Activated naive CD4-positive, alpha-beta T cell treated with anti-CD3 and anti-CD28 coated beads for 36 hours (primary cell): ENCODE measurements around the gene ITIH2. TPM values are rescaled to one million over a fixed set of nuclear protein-coding genes. Genes with fewer than 3 reads are reported as not detected.
"Not testable (repeated sequence)": the region's sequence is repeated elsewhere in the genome, so short reads cannot be mapped to it uniquely, and the experiment has no call there.

Experiments used
- CTCF ChIA-PET: fragments of 350-600 bp; sonication (Branson Sonifier 250); formaldehyde crosslinking; loops from one replicate; lab custom pipeline; 2021; ENCODE audit warnings: antibody characterized with exemption; lab: Charles Lee
- DNase-seq: peaks from one replicate; pipeline ENCODE4 v3.0.0-alpha.2; 2020
- H3K27ac Mint-ChIP-seq: one replicate; pipeline ENCODE4 v1.8.0; 2021; ENCODE audit warnings: mild to moderate bottlenecking, mixed read lengths
- H3K27me3 Mint-ChIP-seq: one replicate; pipeline ENCODE4 v1.8.0; 2021; ENCODE audit warnings: low read depth, mixed read lengths
- H3K36me3 Mint-ChIP-seq: one replicate; pipeline ENCODE4 v1.8.0; 2021; ENCODE audit warnings: low read depth, mixed read lengths
- H3K4me1 Mint-ChIP-seq: one replicate; pipeline ENCODE4 v1.8.0; 2021; ENCODE audit warnings: low read depth, mixed read lengths
- H3K4me3 Mint-ChIP-seq: one replicate; pipeline ENCODE4 v1.8.0; 2021; ENCODE audit warnings: mild to moderate bottlenecking, moderate library complexity, mixed read lengths
- H3K9me3 Mint-ChIP-seq: one replicate; pipeline ENCODE4 v1.8.0; 2021; ENCODE audit warnings: mixed read lengths
- intact Hi-C: fragments of 100-400 bp; cut with micrococcal nuclease; formaldehyde crosslinking; loops from one replicate; pipeline ENCODE4 v1.15.1; 2023
- total RNA-seq, 2 experiments: library from RNA; stranded (reverse); gene quantifications; one replicate each; pipeline ENCODE4 v1.2.3, GENCODE V29; 2021

Gene ITIH2
- total RNA-seq = not detected

- H3K36me3 Mint-ChIP-seq = no peaks in the 10 kb centered on the region
- H3K9me3 Mint-ChIP-seq = no peaks in the 10 kb centered on the region
- DNase-seq = no peak
- H3K27me3 Mint-ChIP-seq = peaks cover 28% of the 10 kb centered on the region
- CTCF ChIA-PET = no interaction called here
- no peak within 1 kb of the TSS for H3K4me3 Mint-ChIP-seq
- no peak within 1 kb of the TSS for H3K27ac Mint-ChIP-seq
- intact Hi-C loops = no loop called here
- no peaks in the 10 kb centered on the region for H3K4me1 Mint-ChIP-seq
These were observed at the start of gene ITIH2 for GRCh38 chr10:7703140-7703539. Gene ITIH2 (plus strand): TSS chr10:7703316. CDS start chr10:7703435, 119 bp downstream.

- intact Hi-C loops, DNase-seq, H3K4me1 Mint-ChIP-seq, CTCF ChIA-PET, H3K36me3 Mint-ChIP-seq, H3K27ac Mint-ChIP-seq, H3K4me3 Mint-ChIP-seq, H3K9me3 Mint-ChIP-seq: not testable (repeated sequence)
- H3K27me3 Mint-ChIP-seq = peaks cover 23% of the 10 kb centered on the region
These were observed 46.0 kb upstream of the ITIH2 start for GRCh38 chr10:7657079-7657478.

GRCh38 chr10:7657552-7657951 is 45.6 kb upstream of the ITIH2 start:
- H3K36me3 Mint-ChIP-seq = no peaks in the 10 kb centered on the region
- CTCF ChIA-PET = no interaction called here
- H3K27ac Mint-ChIP-seq = no peak overlapping the region
- peaks cover 26% of the 10 kb centered on the region for H3K27me3 Mint-ChIP-seq
- H3K9me3 Mint-ChIP-seq = no peaks in the 10 kb centered on the region
- intact Hi-C loops = no loop called here
- no peaks in the 10 kb centered on the region for H3K4me1 Mint-ChIP-seq
- no peak for DNase-seq
- H3K4me3 Mint-ChIP-seq = no peak overlapping the region

GRCh38 chr10:7659560-7659959 is 43.6 kb upstream of the ITIH2 start:
- no peaks in the 10 kb centered on the region for H3K9me3 Mint-ChIP-seq
- no peaks in the 10 kb centered on the region for H3K4me1 Mint-ChIP-seq
- CTCF ChIA-PET = interaction anchor here (0.6 kb wide), 1 partner anchor 18 kb away, joined by 7 read pairs; no protein-coding TSS in a partner anchor
- intact Hi-C loops = no loop called here
- H3K27me3 Mint-ChIP-seq = peaks cover 32% of the 10 kb centered on the region
- H3K4me3 Mint-ChIP-seq = no peak overlapping the region
- H3K36me3 Mint-ChIP-seq = no peaks in the 10 kb centered on the region
- no peak for DNase-seq
- no peak overlapping the region for H3K27ac Mint-ChIP-seq

GRCh38 chr10:7662522-7662921 is 40.6 kb upstream of the ITIH2 start:
- Mint-ChIP-seq H3K9me3 (no peaks in the 10 kb centered on the region), H3K4me1 (peaks cover 6% of the 10 kb centered on the region), H3K27me3 (peaks cover 46% of the 10 kb centered on the region), H3K36me3 (no peaks in the 10 kb centered on the region), H3K27ac (no peak overlapping the region), H3K4me3 (no peak overlapping the region)
- no peak for DNase-seq
- intact Hi-C loops = no loop called here
- CTCF ChIA-PET = interaction anchor here (1.1 to 1.3 kb wide), 2 partner anchors 24 to 137 kb away, joined by 5 read pairs; no protein-coding TSS in a partner anchor

- Mint-ChIP-seq H3K36me3 (no peaks in the 10 kb centered on the region), H3K27ac (no peak overlapping the region), H3K27me3 (peaks cover 51% of the 10 kb centered on the region), H3K4me1 (peaks cover 8% of the 10 kb centered on the region), H3K4me3 (no peak overlapping the region), H3K9me3 (no peaks in the 10 kb centered on the region)
- DNase-seq = no peak
- intact Hi-C loops = no loop called here
- CTCF ChIA-PET = interaction anchor here (2.8 kb wide), 1 partner anchor 22 kb away, joined by 9 read pairs; no protein-coding TSS in a partner anchor
These were observed 38.4 kb upstream of the ITIH2 start for GRCh38 chr10:7664707-7665106.

- H3K4me3 Mint-ChIP-seq = peak overlapping the region; percentile 61
- peaks cover 8% of the 10 kb centered on the region for H3K4me1 Mint-ChIP-seq
- intact Hi-C loops = no loop called here
- CTCF ChIA-PET = interaction anchor here (0.5 to 2.8 kb wide), 4 partner anchors 15 to 766 kb away, joined by 3 to 9 read pairs (median 3); no protein-coding TSS in a partner anchor
- no peaks in the 10 kb centered on the region for H3K9me3 Mint-ChIP-seq
- peaks cover 47% of the 10 kb centered on the region for H3K27me3 Mint-ChIP-seq
- DNase-seq = no peak
- H3K27ac Mint-ChIP-seq = no peak overlapping the region
- H3K36me3 Mint-ChIP-seq = no peaks in the 10 kb centered on the region
These were observed 37.3 kb upstream of the ITIH2 start for GRCh38 chr10:7665767-7666166.

- H3K27ac Mint-ChIP-seq = no peak within 1 kb of the TSS
- CTCF ChIA-PET = interaction anchor here (0.6 to 2.8 kb wide), 2 partner anchors 14 to 20 kb away, joined by 3 to 9 read pairs; no protein-coding TSS in a partner anchor
- DNase-seq = no peak
- H3K4me1 Mint-ChIP-seq = peaks cover 8% of the 10 kb centered on the region
- H3K27me3 Mint-ChIP-seq = peaks cover 47% of the 10 kb centered on the region
- peak within 1 kb of the TSS; percentile 61 for H3K4me3 Mint-ChIP-seq
- no peaks in the 10 kb centered on the region for H3K36me3 Mint-ChIP-seq
- H3K9me3 Mint-ChIP-seq = no peaks in the 10 kb centered on the region
- intact Hi-C loops = no loop called here
These were observed 36.7 kb upstream of the ITIH2 start, which contains the start of gene ITIH5 for GRCh38 chr10:7666253-7667023. Gene ITIH5 (minus strand): TSS chr10:7666966. CDS start chr10:7666892, 74 bp downstream.

GRCh38 chr10:7667262-7668141 is 35.6 kb upstream of the ITIH2 start:
- DNase-seq = peak; percentile 10
- Mint-ChIP-seq H3K36me3 (no peaks in the 10 kb centered on the region), H3K27me3 (peaks cover 51% of the 10 kb centered on the region), H3K4me3 (peak overlapping the region; percentile 48), H3K27ac (no peak overlapping the region), H3K9me3 (no peaks in the 10 kb centered on the region), H3K4me1 (peaks cover 8% of the 10 kb centered on the region)
- intact Hi-C loops = no loop called here
- CTCF ChIA-PET = no interaction called here

GRCh38 chr10:7670157-7670556 is 33.0 kb upstream of the ITIH2 start:
- Mint-ChIP-seq H3K4me1 (peaks cover 8% of the 10 kb centered on the region), H3K4me3 (no peak overlapping the region), H3K27me3 (peaks cover 56% of the 10 kb centered on the region), H3K9me3 (no peaks in the 10 kb centered on the region), H3K27ac (no peak overlapping the region), H3K36me3 (no peaks in the 10 kb centered on the region)
- CTCF ChIA-PET = interaction anchor here (0.6 to 1.0 kb wide), 2 partner anchors 24 to 144 kb away, joined by 3 to 6 read pairs; no protein-coding TSS in a partner anchor
- DNase-seq = no peak
- intact Hi-C loops = no loop called here

GRCh38 chr10:7672341-7673134 is 30.6 kb upstream of the ITIH2 start:
- Mint-ChIP-seq H3K36me3 (no peaks in the 10 kb centered on the region), H3K9me3 (no peaks in the 10 kb centered on the region), H3K27ac (no peak overlapping the region), H3K27me3 (peaks cover 54% of the 10 kb centered on the region), H3K4me3 (no peak overlapping the region), H3K4me1 (peaks cover 2% of the 10 kb centered on the region)
- DNase-seq = no peak
- intact Hi-C loops = no loop called here
- CTCF ChIA-PET = no interaction called here
